SK-MEL-5 (cell line): ENCODE results near the gene DCLK1. TPM values are rescaled to one million over a fixed set of nuclear protein-coding genes. Genes with fewer than 3 reads are reported as not detected.

Source experiments
- DNase-seq: peaks from one replicate; pipeline ENCODE4 v3.0.0-alpha.2; 2016; ENCODE audit warnings: low read depth, low spot score
- in situ Hi-C: cut with HindIII; loops from 2 replicates; pipeline ENCODE4 v1.10.0; 2016; ENCODE audit warnings: low sequenced_read_pairs, high pct_unique_total_duplicates, low pct_unique_long_range_greater_than_20kb
- total RNA-seq: library from RNA; depleted of rRNA; stranded (reverse); fragments of >200 nt; shearing (Covaris generic); gene quantifications from 2 replicates; pipeline ENCODE4 v1.2.3, GENCODE V29; 2014

The DCLK1 gene
- total RNA-seq, 1 experiment from 2014 or later: 35.6 TPM

DNA sequence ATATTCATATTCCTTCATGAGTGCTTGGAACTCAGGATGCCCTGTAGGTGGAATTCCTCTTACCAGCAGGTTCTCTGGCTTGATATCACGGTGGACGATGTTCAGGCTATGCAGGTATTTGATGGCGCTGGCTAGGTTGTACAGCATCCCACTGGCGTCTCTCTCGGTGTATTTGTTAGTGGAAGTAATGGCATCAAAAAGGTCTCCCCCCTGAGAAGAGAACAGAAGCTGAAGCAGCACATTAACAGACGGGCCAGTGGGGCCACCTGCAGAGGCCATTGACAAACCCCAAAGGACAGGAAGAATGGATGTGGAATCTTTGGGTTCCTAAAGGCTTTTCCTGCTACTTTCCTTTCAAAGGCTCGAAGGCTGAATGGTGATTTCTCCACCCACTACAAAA lies 308.5 kb downstream of the DCLK1 start:
- in situ Hi-C loops: no loop called here

DNA sequence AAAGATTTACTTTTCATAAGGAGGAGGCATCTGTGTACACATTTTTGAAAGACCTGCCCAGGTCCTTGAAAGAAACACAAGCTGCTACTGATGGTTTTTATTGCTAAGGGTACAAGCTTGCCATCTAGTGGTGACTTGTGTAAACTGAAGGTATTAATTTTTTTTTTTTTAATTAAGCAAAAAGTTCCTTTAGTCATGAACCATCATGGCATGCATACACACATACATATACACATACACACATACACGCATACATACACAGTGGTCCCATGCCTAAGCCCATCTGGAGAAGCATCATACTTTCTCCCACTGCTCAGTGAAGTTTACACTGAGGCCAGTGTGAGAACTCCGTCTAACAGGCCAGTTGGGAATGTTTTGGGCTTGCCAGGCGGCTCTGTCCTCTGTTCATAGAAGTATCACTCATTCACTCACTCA lies 312.5 kb downstream of the DCLK1 start:
- peak; percentile 65 for DNase-seq
- in situ Hi-C loops: no loop called here

More for the DNA sequence above, 308.5 kb downstream of the DCLK1 start:
- no peak for DNase-seq

DNA sequence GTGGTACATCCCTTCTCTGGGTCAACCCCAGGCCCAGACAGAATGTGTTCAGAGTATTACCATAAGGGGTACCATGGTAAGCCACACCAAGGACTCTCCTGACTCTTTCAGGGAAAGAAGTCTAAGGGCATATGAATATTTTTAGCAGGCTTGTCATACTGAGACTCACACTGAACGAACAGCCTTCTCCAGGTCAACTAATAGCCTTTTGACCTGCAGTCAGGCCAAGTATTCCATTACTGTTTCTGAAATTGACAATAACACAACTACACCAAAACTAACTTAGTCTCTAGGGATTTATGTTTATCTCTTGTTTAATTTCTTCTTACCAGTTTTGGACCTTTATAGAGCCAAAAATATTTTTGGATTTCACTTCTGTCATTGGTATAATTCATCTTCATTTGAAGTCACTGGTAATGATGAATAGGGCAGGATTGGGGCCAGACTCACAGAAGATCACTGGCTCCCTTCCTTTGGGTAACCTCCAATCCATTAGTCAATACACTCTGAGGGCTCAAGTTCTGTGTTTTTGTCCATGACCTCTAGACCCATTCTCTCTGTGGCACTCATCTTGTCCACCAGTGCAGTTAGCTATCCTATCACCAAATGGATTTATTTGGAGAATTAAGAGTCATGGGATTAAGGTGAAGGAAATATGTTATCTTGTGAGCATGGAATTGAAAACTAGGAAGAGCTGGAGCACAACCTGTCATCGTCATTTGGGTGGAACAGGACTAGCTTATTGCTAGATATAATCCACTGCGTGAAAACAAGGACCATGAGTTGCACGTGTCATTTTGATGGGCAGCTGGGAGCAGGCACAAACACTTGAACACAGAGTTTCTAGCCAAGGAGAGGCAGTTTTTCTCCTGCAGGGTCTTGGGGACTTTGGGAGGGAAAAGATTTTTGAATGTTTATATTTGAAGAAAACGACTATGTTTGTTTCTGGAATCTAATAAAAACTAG lies 313.3 kb downstream of the DCLK1 start:
- no peak for DNase-seq
- in situ Hi-C loops: no loop called here

DNA sequence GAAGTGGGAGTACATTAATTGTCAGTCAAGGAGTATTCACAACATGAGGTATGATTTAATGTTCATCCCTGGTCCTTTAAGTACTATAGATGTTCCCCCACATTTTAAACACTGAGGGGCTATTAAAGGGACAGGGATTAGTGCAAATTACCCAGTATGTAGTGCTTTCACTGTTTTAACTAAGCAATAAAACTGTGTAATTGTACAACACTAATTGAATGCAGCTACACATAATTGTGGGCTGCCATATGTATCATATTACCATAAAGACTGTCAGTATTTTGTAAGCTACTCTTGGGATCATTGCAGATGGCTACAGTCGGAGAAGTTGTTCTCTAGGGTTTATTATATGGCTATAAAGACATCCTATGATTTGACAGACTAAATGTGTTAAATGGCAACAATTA lies 316.6 kb downstream of the DCLK1 start:
- no peak for DNase-seq
- in situ Hi-C loops: no loop called here

DNA sequence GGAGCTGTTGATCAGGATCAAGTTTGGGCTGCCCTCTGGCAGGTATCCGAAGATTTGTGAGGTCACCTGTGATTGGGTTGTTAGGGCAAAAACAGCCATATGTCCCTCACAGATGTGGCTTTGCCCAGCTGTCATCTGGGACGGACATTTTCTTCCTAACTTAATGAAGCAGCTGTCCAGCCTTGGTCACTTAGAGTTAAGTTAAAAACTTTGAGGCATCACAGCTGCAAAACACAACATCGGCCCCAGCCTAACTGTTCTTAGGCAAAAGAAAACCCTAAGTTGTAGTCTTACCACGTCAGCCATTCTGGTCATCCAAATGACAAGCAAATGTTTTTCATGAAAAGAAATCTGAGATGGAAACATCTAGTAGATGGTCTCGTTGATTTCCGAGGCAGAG lies 318.4 kb downstream of the DCLK1 start:
- DNase-seq: no peak
- in situ Hi-C loops: no loop called here

DNA sequence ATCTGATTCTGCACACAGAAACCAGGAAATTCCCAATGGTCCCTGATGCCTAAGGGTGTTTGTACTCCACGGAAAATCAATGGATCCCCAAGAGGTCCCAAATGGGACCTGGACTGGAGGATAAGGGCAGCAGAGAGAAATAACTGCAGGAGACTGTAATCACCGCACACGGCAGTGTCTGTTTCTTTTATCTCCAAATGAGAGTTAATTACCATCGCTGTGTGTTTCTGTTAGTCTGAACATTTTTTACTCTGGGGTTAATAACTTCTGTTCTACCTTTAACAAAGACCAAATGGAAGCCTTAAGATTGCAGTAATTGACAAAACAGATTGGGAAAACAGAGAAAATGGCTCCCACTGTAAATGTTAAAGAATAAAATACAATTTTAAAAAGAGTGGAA lies 320.9 kb downstream of the DCLK1 start:
- in situ Hi-C loops: no loop called here

DNA sequence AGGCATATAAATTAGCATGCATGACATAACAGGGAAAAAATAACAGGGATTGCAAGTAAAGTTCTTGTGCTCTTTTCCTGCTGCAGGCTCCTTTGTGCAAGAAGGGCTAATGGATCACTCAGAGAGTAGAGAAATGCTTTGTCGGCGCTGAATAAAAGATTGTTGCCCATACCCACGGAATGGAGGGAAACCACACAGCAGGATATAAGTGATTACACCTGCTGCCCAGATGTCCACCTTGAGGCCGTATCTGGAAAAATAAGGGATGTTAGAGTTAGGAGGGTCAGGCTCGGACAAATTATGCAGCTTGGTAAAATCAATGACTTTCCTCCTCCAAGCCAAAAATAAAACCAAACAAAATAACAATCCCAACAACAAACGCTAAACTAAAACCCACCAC lies 322.3 kb downstream of the DCLK1 start:
- DNase-seq: no peak
- in situ Hi-C loops: no loop called here

More for the DNA sequence above, 320.9 kb downstream of the DCLK1 start:
- DNase-seq: no peak

DNA sequence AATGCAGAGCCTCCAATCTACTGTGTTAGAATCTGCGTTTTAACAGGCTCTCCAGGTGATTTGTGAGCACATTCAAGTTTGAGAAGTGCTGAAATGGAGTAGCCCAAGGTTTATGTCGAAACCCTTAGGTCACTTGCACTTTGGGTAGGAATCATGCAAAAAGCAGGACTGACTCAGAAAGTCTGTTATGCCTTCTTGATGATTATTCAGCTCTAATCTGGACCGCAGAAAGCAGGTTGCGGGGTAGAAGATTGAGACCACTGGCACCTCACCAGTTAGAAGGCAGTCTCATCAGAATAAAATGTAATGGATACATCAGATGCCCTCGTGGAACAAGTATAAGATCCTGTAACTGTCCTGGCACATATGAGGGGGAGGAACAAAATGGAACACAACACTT lies 326.3 kb downstream of the DCLK1 start:
- DNase-seq: no peak

DNA sequence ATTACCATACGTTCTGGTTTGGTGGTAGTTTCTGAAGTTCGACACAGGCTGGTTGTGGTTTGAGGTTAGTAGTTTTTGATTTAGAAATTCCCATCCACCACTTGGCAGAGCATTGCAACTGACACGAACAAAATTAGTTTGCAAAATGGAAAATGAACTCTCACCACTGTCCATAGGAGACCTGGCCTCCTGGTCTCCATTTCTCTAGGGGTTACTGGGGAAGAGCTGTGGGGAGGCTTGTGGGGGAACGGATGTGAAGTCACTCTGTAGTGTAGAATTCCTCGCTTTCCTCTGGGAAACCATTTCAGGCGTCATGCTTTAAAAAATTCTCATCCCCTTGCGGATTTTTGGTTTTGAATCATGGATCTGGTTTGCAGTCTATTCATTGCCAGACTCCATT lies 333.2 kb downstream of the DCLK1 start:
- DNase-seq: no peak

More for the DNA sequence above, 326.3 kb downstream of the DCLK1 start:
- in situ Hi-C loops: no loop called here

DNA sequence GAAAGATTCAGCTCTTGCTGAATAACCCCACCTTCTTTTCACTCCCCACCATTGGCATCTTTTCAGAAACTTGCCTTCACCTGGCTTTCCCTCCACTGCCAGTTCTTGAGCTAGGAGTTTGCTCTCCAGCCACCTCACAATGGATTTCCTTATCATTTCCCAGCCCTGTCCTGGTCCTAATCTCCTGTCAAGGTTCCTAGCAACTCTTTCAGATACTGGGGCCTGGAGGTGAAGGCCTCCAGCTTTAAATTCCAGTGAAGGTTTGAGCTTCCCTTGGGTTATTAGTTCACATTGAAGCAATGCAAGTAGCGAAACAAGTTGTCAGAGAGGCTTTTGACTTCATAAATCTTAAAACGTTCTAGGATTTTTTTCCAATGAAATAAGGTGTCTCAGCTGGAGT lies 333.9 kb downstream of the DCLK1 start:
- DNase-seq: no peak
- in situ Hi-C loops: no loop called here

More for the DNA sequence above, 333.2 kb downstream of the DCLK1 start:
- in situ Hi-C loops: no loop called here

DNA sequence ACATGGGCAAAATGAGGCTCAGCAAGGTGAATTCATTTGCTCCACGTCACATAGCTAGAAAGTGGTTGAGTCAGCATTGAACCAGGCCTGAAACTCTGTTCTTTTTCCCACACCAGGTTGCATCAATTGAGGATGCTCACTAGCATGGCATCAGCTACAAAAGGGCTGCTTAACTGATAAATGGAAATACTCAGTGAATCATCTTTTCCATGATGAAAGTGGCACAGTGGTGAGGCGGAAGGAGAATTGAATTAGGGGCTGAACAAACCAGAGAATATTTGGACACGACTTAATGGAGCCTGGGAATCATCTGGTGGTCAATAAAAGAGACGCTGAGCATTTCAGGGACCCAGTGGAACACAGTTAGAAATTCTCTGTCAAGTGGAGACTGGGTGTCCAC lies 334.6 kb downstream of the DCLK1 start:
- in situ Hi-C loops: no loop called here
- DNase-seq: no peak

DNA sequence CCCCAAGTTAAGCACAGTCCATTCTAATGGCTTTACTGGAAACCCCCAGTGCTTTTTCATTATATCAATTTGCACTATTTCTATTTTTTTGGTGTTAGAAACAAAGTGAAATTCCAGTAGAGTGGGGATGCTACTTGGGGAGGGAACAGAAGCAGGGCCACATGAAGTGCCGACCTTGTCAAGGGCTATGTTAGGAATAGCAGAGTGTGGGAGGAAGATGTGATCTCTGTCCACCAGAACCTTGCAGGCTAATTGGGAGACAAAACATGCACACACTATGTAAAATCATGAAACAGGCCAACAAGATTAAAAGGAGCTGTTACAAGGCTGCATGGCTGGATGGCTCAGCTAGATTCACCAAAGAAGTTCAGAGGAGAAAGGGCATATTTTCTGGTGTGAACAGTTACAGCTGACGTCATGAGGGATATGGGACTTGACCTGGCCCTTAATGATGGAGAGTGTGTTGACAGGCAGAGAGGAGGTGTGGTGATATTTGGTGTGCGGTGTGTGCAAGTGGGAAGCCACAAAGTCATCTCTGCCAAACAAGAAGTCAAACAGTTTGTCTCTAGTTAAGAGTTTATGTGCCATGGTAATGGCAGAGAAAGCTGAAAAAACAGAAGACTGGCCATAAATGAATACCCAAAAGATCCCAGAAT lies 336.3 kb downstream of the DCLK1 start:
- in situ Hi-C loops: no loop called here
- no peak for DNase-seq

DNA sequence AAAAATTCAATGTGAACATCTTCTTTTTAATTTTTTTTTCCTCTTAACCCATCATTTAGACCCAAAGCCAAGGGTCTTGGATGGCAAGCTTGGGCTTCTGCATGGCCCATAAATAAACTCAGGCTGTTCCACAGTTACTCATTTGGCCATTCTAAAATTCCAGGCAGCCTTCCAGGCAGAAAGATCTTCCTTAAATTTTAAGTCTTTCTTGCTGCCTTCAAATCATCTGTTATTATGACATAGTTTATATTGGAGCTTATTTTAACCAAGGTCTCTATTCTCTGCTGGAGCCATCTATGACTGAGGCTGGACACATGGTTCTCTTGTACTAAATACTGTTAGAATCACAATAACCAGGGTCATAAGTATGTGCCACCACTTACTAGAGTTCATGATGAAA lies 337.4 kb downstream of the DCLK1 start:
- no peak for DNase-seq
- in situ Hi-C loops: no loop called here

DNA sequence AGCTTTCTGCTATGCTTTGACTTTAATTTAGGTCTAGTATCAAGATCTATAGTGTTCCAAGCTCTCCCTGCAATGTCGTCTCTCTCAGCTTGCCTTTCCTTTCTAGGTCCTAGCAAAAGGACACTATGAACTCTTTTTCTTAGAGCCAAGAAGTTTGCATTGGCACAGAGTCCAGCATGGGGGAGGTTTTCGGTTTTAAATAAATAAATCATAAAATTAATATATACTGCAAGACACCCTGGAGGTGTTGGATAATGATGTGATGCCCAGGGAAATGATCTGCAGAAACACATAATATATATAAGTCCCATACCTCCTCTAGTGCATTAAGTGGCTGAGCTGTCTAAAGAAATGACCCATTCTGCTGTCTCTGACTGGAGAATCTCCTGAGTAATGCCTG lies 338.3 kb downstream of the DCLK1 start:
- in situ Hi-C loops: no loop called here
- DNase-seq: no peak

DNA sequence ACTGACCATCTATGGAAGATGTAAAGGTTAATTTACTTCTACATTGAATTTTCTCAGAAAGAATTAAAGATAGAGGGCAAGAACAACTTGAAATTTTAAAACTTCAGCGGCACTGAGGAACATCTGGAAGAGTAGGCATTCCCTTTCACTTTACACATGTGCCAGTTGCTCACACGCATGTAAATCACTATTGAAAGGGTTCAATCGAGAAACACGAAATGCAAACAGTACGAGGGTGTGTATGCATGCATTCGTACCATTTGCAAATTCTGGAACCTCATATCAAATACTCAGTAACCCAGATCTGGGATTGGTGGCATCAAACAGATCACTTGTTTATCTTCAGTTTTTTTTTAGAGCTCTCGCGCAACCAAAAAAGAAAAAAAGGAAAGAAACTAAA lies 339.2 kb downstream of the DCLK1 start:
- DNase-seq: no peak
- in situ Hi-C loops: no loop called here

DNA sequence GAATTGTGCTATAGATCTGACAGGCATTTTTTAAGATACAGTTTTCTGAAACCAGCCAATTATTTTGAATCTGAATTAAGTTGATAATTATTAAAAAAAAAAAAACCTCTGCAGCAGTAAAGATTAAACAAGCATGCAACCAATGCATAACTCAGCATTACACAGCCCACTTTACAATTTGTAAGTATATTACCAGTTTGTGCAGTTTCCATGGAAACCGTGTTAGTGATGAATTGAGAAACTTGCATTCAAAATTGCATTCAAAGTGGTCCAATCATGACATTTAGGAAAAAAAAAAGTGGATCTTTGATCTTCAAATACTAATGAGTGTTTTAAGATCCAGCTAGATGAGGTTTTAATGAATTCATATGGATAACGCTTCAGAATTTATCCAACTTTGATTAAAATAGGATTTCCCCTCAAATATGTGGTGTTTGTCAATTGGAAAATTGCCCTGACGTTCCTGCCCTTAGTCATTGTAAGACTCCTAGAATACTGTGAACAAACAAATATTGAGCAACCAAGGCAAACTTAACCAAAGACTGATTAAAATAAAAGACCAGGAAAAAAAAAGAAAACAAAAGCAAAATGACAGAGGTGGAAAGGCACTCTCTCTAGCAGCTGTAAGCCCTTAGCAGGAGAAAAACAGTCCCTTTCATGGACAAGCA lies 339.9 kb downstream of the DCLK1 start:
- no peak for DNase-seq
- in situ Hi-C loops: no loop called here

DNA sequence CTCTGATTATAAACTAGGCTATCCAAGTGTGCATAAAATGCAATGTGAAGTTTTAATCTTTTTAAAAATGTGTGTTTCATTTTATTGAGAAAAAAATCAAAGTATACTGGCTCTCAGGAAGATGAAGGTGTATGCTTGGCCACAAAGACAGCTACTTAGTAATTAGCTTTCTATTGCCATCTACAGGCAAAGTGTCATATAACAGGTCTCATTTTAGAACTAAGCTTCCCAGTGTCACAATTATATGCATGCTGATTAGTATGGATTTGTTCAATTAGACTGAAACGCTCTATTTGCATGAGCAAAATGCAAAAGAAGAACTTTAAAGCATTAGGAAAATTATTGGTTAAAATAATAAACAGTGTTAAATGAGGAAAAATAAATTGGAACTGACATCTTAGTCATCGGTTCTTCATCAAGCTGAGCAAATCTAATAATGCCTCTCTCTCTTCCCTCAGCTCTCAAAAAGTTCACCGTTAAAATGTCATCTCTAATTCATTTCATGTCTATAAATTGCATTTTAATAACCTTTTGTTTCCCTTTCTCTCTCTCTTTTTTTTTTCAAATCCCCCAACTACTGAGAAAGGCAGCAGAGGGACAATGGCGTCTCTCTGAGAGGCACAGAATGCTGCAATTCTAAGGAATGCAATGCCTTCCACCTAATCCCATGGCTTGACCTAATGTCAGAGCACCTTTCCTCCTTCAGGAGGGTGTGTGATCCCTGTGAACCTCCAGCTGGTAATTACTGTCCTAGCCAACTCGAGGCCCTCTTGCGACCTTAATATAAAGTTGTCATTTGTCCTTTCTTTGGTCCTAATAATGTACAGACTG lies 341.6 kb downstream of the DCLK1 start:
- peak; percentile 58 for DNase-seq
- in situ Hi-C loops: no loop called here
